HG02759 (cell line): ENCODE data around the gene WNK2.

Source experiments
- ATAC-seq: cut with Tn5 transposase; IDR thresholded peaks from one replicate; pipeline ENCODE4 v1.9.1; 2021; ENCODE audit warnings: mild to moderate bottlenecking, moderate library complexity; ENCODE audit not compliant: unreplicated experiment

The WNK2 gene

GRCh38 chr9:93263334-93264229 lies 79.6 kb downstream of the WNK2 start:
- ATAC-seq, result no peak

GRCh38 chr9:93264338-93265125 lies 80.6 kb downstream of the WNK2 start:
- ATAC-seq, result no peak

- no peak for ATAC-seq
Measured at GRCh38 chr9:93265301-93265971, 81.5 kb downstream of the WNK2 start.

- no peak for ATAC-seq
Measured at GRCh38 chr9:93265972-93266371, 82.0 kb downstream of the WNK2 start.

GRCh38 chr9:93266521-93267001 lies 82.6 kb downstream of the WNK2 start:
- ATAC-seq, result no peak

- no peak for ATAC-seq
Measured at GRCh38 chr9:93267091-93267541, 83.2 kb downstream of the WNK2 start.

- ATAC-seq, result no peak
Measured at GRCh38 chr9:93267681-93268505, 84.0 kb downstream of the WNK2 start.

- peak; percentile 66 for ATAC-seq
Measured at GRCh38 chr9:93268551-93269314, 84.8 kb downstream of the WNK2 start.

- no peak for ATAC-seq
Measured at GRCh38 chr9:93270976-93271375, 87.0 kb downstream of the WNK2 start.

- no peak for ATAC-seq
Measured at GRCh38 chr9:93276973-93277372, 93.0 kb downstream of the WNK2 start.

GRCh38 chr9:93278144-93278543 lies 94.2 kb downstream of the WNK2 start:
- ATAC-seq, result no peak

GRCh38 chr9:93280661-93281259 lies 96.8 kb downstream of the WNK2 start:
- no peak for ATAC-seq

- ATAC-seq, result no peak
Measured at GRCh38 chr9:93286252-93287188, 102.6 kb downstream of the WNK2 start.

GRCh38 chr9:93287189-93287552 lies 103.2 kb downstream of the WNK2 start:
- no peak for ATAC-seq

- no peak for ATAC-seq
Measured at GRCh38 chr9:93287593-93287992, 103.7 kb downstream of the WNK2 start.

GRCh38 chr9:93288341-93288740 lies 104.4 kb downstream of the WNK2 start:
- ATAC-seq, result no peak

GRCh38 chr9:93288891-93289883 lies 105.2 kb downstream of the WNK2 start:
- ATAC-seq, result no peak
